Left ventricle myocardium inferior (tissue), 1 donor: ENCODE measurements around the gene PDGFC. TPM values are rescaled to one million over a fixed set of nuclear protein-coding genes. Genes with fewer than 3 reads are reported as not detected.
A peak's percentile ranks its signal among the peaks of the same experiment; 100 is the strongest.

Experiments used
- DNase-seq: peaks from one replicate; pipeline ENCODE4 v3.0.0-alpha.2; 2020
- H3K27ac ChIP-seq: fragments of 200-600 bp; replicated peaks from 2 replicates; pipeline ENCODE4 v1.8.0; 2021
- H3K27me3 ChIP-seq: fragments of 200-600 bp; 2 replicates; pipeline ENCODE4 v1.8.0; 2021; ENCODE audit warnings: low read depth
- H3K36me3 ChIP-seq: fragments of 200-600 bp; 2 replicates; pipeline ENCODE4 v1.8.0; 2021
- H3K4me1 ChIP-seq: fragments of 200-600 bp; 2 replicates; pipeline ENCODE4 v1.8.0; 2021
- H3K4me3 ChIP-seq: fragments of 200-600 bp; 2 replicates; pipeline ENCODE4 v1.8.0; 2021; ENCODE audit warnings: mild to moderate bottlenecking, moderate library complexity
- H3K9me3 ChIP-seq: fragments of 200-600 bp; replicated peaks from 2 replicates; pipeline ENCODE4 v1.8.0; 2021
- CTCF ChIP-seq: fragments of 200-600 bp; IDR thresholded peaks from 2 replicates; pipeline ENCODE4 v1.8.0; 2021; ENCODE audit warnings: antibody characterized with exemption, mild to moderate bottlenecking, borderline replicate concordance
- intact Hi-C: fragments of 100-400 bp; cut with micrococcal nuclease; formaldehyde crosslinking; loops from one replicate; pipeline ENCODE4 v1.11.0; 2022
- total RNA-seq: library from RNA; stranded (reverse); fragmentation: NEBNext Ultra II Directional; extraction: Animal tissue kit (Norgen Biotek cat#: 25700); gene quantifications from one replicate; pipeline ENCODE4 v1.2.1, GENCODE V29; 2021
- donor health status: DM: no; HTN: yes; CAD: no; lungs with severe emphysema.

The PDGFC gene
- total RNA-seq, 1 donor from 2014 or later: 12.9 TPM

GRCh38 chr4:157004279-157005161 is 32.9 kb upstream of the PDGFC start:
- DNase-seq: no peak
- H3K27me3 ChIP-seq: no peaks in the 10 kb centered on the region
- H3K4me1 ChIP-seq: peaks cover 21% of the 10 kb centered on the region
- H3K27ac ChIP-seq: peak overlapping the region; percentile 39
- intact Hi-C loops: no loop called here
- H3K4me3 ChIP-seq: peak overlapping the region; percentile 3
- no peak for TF ChIP-seq CTCF
- H3K9me3 ChIP-seq: no peaks in the 10 kb centered on the region
- no peaks in the 10 kb centered on the region for H3K36me3 ChIP-seq

GRCh38 chr4:156999175-156999517 is 27.5 kb upstream of the PDGFC start:
- Histone ChIP-seq H3K36me3 (no peaks in the 10 kb centered on the region), H3K4me1 (peaks cover 19% of the 10 kb centered on the region), H3K27ac (no peak overlapping the region), H3K4me3 (no peak overlapping the region), H3K9me3 (peaks cover 18% of the 10 kb centered on the region), H3K27me3 (no peaks in the 10 kb centered on the region)
- no peak for DNase-seq
- intact Hi-C loops: no loop called here
- TF ChIP-seq CTCF: no peak

GRCh38 chr4:156998500-156999174 is 27.0 kb upstream of the PDGFC start:
- Histone ChIP-seq H3K27me3 (no peaks in the 10 kb centered on the region), H3K27ac (no peak overlapping the region), H3K36me3 (no peaks in the 10 kb centered on the region), H3K4me3 (no peak overlapping the region), H3K9me3 (peaks cover 18% of the 10 kb centered on the region), H3K4me1 (peaks cover 14% of the 10 kb centered on the region)
- intact Hi-C loops: no loop called here
- no peak for TF ChIP-seq CTCF
- no peak for DNase-seq

- no peaks in the 10 kb centered on the region for H3K4me1 ChIP-seq
- no peak for TF ChIP-seq CTCF
- H3K27me3 ChIP-seq: no peaks in the 10 kb centered on the region
- H3K27ac ChIP-seq: no peak overlapping the region
- peaks cover 24% of the 10 kb centered on the region for H3K9me3 ChIP-seq
- intact Hi-C loops: no loop called here
- DNase-seq: no peak
- no peaks in the 10 kb centered on the region for H3K36me3 ChIP-seq
- H3K4me3 ChIP-seq: no peak overlapping the region
These were observed 21.3 kb upstream of the PDGFC start for GRCh38 chr4:156992943-156993342.

GRCh38 chr4:156991161-156991560 is 19.6 kb upstream of the PDGFC start:
- Histone ChIP-seq H3K27me3 (no peaks in the 10 kb centered on the region), H3K4me1 (no peaks in the 10 kb centered on the region), H3K9me3 (peaks cover 6% of the 10 kb centered on the region), H3K27ac (no peak overlapping the region), H3K4me3 (no peak overlapping the region), H3K36me3 (no peaks in the 10 kb centered on the region)
- DNase-seq: no peak
- TF ChIP-seq CTCF: no peak
- intact Hi-C loops: no loop called here
